Kidney (tissue), 14 donors: ENCODE measurements around the gene ZNF189. TPM values are rescaled to one million over a fixed set of nuclear protein-coding genes. Genes with fewer than 3 reads are reported as not detected.
A peak's percentile ranks its signal among the peaks of the same experiment; 100 is the strongest.

ENCODE experiments used
- DNase-seq, 5 donors: peaks; one replicate each; pipeline ENCODE4 v3.0.0-alpha.2; 2013 to 2020
- FAIRE-seq: peaks from 2 replicates; lab custom pipeline; 2012; peaks lifted over from hg19 to GRCh38; lab: Jason Lieb, UNC
- H3K27ac ChIP-seq, 2 donors: one replicate each; pipeline ENCODE4 v1.7.0; 2013; ENCODE audit warnings: low read depth in 2 of 2, low read length in 2 of 2, inconsistent platforms in 1 of 2
- H3K27me3 ChIP-seq: one replicate; pipeline ENCODE4 v1.7.1; 2013; ENCODE audit warnings: low read length, inconsistent platforms; ENCODE audit not compliant: control insufficient read depth, insufficient read depth
- H3K36me3 ChIP-seq, 3 donors: one replicate each; pipeline versions ENCODE4 v1.7.0 to v1.7.1; 2013; ENCODE audit warnings: low read length in 3 of 3, control low read depth in 1 of 3, inconsistent platforms in 1 of 3; ENCODE audit not compliant: insufficient read depth in 3 of 3, control insufficient read depth in 2 of 3
- H3K4me1 ChIP-seq, 3 donors: one replicate each; pipeline versions ENCODE4 v1.7.0 to v1.7.1; 2013; ENCODE audit warnings: low read length in 3 of 3, inconsistent platforms in 1 of 3, low read depth in 1 of 3; ENCODE audit not compliant: control insufficient read depth in 2 of 3, insufficient read depth in 2 of 3
- H3K4me3 ChIP-seq, 3 donors: one replicate each; pipeline versions ENCODE4 v1.7.0 to v1.8.1; 2013; ENCODE audit warnings: low read length in 3 of 3, control low read depth in 1 of 3, inconsistent platforms in 1 of 3
- H3K9ac ChIP-seq, 3 donors: one replicate each; pipeline versions ENCODE4 v1.7.0 to v1.7.1; 2013; ENCODE audit warnings: low read length in 3 of 3, control low read depth in 1 of 3, inconsistent platforms in 1 of 3
- H3K9me3 ChIP-seq, 3 donors: one replicate each; pipeline versions ENCODE4 v1.7.0 to v1.7.1; 2013; ENCODE audit warnings: low read length in 3 of 3, control low read depth in 1 of 3, inconsistent platforms in 1 of 3; ENCODE audit not compliant: control insufficient read depth in 2 of 3, insufficient read depth in 1 of 3
- CTCF ChIP-seq: IDR thresholded peaks from 3 replicates; pipeline ENCODE4 v1.5.1; 2012; ENCODE audit warnings: mild to moderate bottlenecking, moderate library complexity, borderline replicate concordance; ENCODE audit not compliant: insufficient read depth; ENCODE audit errors: extremely low read depth
- intact Hi-C: fragments of 100-400 bp; cut with DNase I; formaldehyde crosslinking; loops from one replicate; pipeline ENCODE4 v1.11.1; 2022
- polyA plus RNA-seq: library from polyadenylated mRNA; stranded (reverse); fragments of 350-450 nt; fragmentation: Illumina TruSeq; extraction: RNeasy Lipid Tissue Mini Kit (QIAGEN cat#74804); gene quantifications from one replicate; pipeline ENCODE4 v1.2.3, GENCODE V29; 2014; ENCODE audit warnings: low read depth, low replicate concordance; ENCODE audit not compliant: insufficient read depth
- total RNA-seq: library from RNA; stranded (reverse); fragmentation: NEBNext Ultra II Directional; extraction: Animal tissue kit (Norgen Biotek cat#: 25700); gene quantifications from one replicate; pipeline ENCODE4 v1.2.1, GENCODE V29; 2021
- donor health status: control.
- donor health status: control.
- donor health status: control.
- donor health status: control.
- donor health status: control.
- donor health status: DM: yes; HTN: yes; CAD: no.
- donor health status: Normal renal cell carcinoma (clear cell type).

The ZNF189 gene
- total and polyA plus RNA-seq, 2 donors from 2014 or later = 13.1 to 22.9 TPM

DNA sequence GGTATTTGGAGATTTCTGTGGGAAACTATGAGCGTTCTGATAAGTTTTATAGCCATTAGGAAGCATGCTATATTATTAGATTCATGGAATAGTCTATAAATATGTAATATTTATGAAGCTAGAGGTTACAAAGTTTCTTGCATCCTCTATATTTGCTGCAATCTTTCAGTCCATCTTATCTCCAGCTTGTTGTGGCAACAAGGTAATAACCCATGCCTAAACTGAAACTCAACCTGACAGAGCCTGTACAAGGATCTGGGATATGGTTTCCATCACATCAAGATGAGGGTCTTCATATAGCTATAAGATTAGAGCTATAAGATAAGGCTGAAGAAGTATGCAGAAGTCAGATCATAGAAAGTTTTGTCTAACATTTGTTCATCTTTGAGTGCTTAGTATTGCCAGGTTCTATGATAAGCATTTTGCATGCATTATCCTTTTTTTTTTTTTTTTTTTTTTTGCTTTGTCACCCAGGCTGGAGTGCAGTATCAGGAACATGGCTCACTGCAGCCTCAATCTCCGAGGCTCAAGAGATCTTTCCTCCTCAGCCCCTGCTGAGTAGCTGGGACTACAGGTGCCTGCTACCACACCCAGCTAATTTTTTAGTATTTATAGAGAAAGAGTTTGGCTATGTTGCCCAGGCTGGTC lies 28.6 kb upstream of the ZNF189 start:
- no peak overlapping the region for H3K27ac ChIP-seq
- DNase-seq (no peak), FAIRE-seq (no peak)
- no peak overlapping the region for H3K9ac ChIP-seq
- no peaks in the 10 kb centered on the region for H3K27me3 ChIP-seq
- no peaks in the 10 kb centered on the region for H3K9me3 ChIP-seq
- no peak overlapping the region for H3K4me3 ChIP-seq
- intact Hi-C loops = no loop called here
- H3K4me1 ChIP-seq = no peaks in the 10 kb centered on the region
- no peaks in the 10 kb centered on the region for H3K36me3 ChIP-seq
- no peak for TF ChIP-seq CTCF

- no peaks in the 10 kb centered on the region for H3K36me3 ChIP-seq
- H3K27me3 ChIP-seq = no peaks in the 10 kb centered on the region
- DNase-seq = no peak
- no peak overlapping the region for H3K9ac ChIP-seq
- FAIRE-seq = no peak
- intact Hi-C loops = no loop called here
- H3K9me3 ChIP-seq = no peaks in the 10 kb centered on the region
- TF ChIP-seq CTCF = no peak
- H3K4me3 ChIP-seq = no peak overlapping the region
- no peak overlapping the region for H3K27ac ChIP-seq
- no peaks in the 10 kb centered on the region for H3K4me1 ChIP-seq
Measured at GRCh38 chr9:101371813-101372212, 26.8 kb upstream of the ZNF189 start.

- no peaks in the 10 kb centered on the region for H3K36me3 ChIP-seq
- FAIRE-seq = no peak
- peak in 1 of 5 donors; percentile 8 for DNase-seq
Measured at GRCh38 chr9:101372327-101373118, 26.1 kb upstream of the ZNF189 start.

More at GRCh38 chr9:101372327-101373118, 26.1 kb upstream of the ZNF189 start:
- Histone ChIP-seq H3K4me3 (no peak overlapping the region), H3K27ac (no peak overlapping the region), H3K27me3 (no peaks in the 10 kb centered on the region), H3K9ac (no peak overlapping the region), H3K4me1 (no peaks in the 10 kb centered on the region), H3K9me3 (no peaks in the 10 kb centered on the region)
- no peak for TF ChIP-seq CTCF
- intact Hi-C loops = no loop called here
